Lower leg skin (tissue), 4 donors: ENCODE data around the gene CTDSP1. TPM values are rescaled to one million over a fixed set of nuclear protein-coding genes. Genes with fewer than 3 reads are reported as not detected.

Experiments used
- DNase-seq, 2 donors: peaks; one replicate each; pipeline ENCODE4 v3.0.0-alpha.2; 2019; ENCODE audit warnings: low spot score in 2 of 2
- H3K4me3 ChIP-seq: fragments of 200-600 bp; sonication (generic); 2 replicates; pipeline ENCODE4 v1.5.1; 2017; ENCODE audit warnings: mild to moderate bottlenecking, low read depth; ENCODE audit not compliant: poor library complexity, severe bottlenecking
- POLR2A ChIP-seq, 2 donors: fragments of 450-650 bp; IDR thresholded peaks; one replicate each; pipeline ENCODE4 v1.6.1; 2016 to 2017; ENCODE audit warnings: antibody characterized with exemption in 2 of 2, mild to moderate bottlenecking in 1 of 2, moderate library complexity in 1 of 2
- WGBS, 2 donors: methylation state at CpG; one replicate each; pipeline ENCODE4 v1.1.5; 2018; 5-methylcytosine and 5-hydroxymethylcytosine counted together
- intact Hi-C: fragments of 100-400 bp; cut with DNase I; formaldehyde crosslinking; loops from one replicate; pipeline ENCODE4 v1.15.0; 2023; ENCODE audit warnings: low total_unique reads
- total RNA-seq, 4 donors: library from RNA; depleted of rRNA; stranded (reverse); fragments of >200 nt; gene quantifications; one replicate each; pipeline ENCODE4 v1.1.0, GENCODE V29; 2016
- TF ChIP-seq, protein P1 (sequence below), 3 donors: fragments of 450-650 bp; IDR thresholded peaks; one replicate each; pipeline ENCODE4 v1.5.1; 2016; ENCODE audit warnings: antibody characterized with exemption in 3 of 3, mild to moderate bottlenecking in 3 of 3, moderate library complexity in 2 of 3

CTDSP1 gene
- total RNA-seq, 4 donors from 2014 or later: 64.8 to 108 (median 99.9) TPM

DNA sequence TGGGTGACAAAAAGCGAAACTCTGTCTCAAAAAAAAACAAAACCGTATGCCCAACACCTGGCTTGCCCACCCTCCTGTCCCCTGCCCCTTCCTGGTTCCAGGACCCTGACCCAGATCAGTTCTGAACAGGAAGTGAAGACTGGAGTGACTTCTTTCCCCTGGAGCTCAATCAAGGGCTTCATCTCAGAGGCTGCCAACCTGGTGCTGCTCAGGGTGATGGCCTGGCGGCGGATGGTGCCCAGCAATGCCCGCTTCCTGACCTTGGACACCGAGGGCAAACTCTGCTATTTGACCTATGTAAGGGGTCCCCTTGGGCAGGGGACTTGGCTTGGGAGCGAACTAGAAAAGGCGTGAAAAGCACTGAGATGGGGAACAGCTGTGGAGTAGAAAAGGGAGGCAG lies 37.1 kb upstream of the CTDSP1 start:
- intact Hi-C loops: no loop called here
- 90 to 91% methylated on average over 8 of the region's 8 CpGs for WGBS, 2 donors
- TF ChIP-seq POLR2A (IDR thresholded peaks at IDR 0.05): no peak
- TF ChIP-seq, protein P1, sequence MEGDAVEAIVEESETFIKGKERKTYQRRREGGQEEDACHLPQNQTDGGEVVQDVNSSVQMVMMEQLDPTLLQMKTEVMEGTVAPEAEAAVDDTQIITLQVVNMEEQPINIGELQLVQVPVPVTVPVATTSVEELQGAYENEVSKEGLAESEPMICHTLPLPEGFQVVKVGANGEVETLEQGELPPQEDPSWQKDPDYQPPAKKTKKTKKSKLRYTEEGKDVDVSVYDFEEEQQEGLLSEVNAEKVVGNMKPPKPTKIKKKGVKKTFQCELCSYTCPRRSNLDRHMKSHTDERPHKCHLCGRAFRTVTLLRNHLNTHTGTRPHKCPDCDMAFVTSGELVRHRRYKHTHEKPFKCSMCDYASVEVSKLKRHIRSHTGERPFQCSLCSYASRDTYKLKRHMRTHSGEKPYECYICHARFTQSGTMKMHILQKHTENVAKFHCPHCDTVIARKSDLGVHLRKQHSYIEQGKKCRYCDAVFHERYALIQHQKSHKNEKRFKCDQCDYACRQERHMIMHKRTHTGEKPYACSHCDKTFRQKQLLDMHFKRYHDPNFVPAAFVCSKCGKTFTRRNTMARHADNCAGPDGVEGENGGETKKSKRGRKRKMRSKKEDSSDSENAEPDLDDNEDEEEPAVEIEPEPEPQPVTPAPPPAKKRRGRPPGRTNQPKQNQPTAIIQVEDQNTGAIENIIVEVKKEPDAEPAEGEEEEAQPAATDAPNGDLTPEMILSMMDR (IDR thresholded peaks at IDR 0.05): no peak
- no peak overlapping the region for H3K4me3 ChIP-seq
- no peak for DNase-seq

- intact Hi-C loops: no loop called here
- TF ChIP-seq, protein P1 (IDR thresholded peaks at IDR 0.05): no peak
- TF ChIP-seq POLR2A (IDR thresholded peaks at IDR 0.05): no peak
- 87% methylated on average over 3 of the region's 3 CpGs for WGBS, 2 donors
- no peak for DNase-seq
- H3K4me3 ChIP-seq: no peak overlapping the region
These were observed 35.9 kb upstream of the CTDSP1 start for GRCh38 chr2:218363736-218364135.

GRCh38 chr2:218364196-218364595 lies 35.5 kb upstream of the CTDSP1 start:
- TF ChIP-seq, protein P1 (IDR thresholded peaks at IDR 0.05): no peak
- no peak for TF ChIP-seq POLR2A (IDR thresholded peaks at IDR 0.05)
- DNase-seq: no peak
- intact Hi-C loops: no loop called here
- no peak overlapping the region for H3K4me3 ChIP-seq
- WGBS, 2 donors: 81 to 88% methylated on average over 6 of the region's 6 CpGs

- WGBS, 2 donors: 84 to 92% methylated on average over 9 of the region's 9 CpGs
- TF ChIP-seq, protein P1 (IDR thresholded peaks at IDR 0.05): no peak
- TF ChIP-seq POLR2A (IDR thresholded peaks at IDR 0.05): no peak
- peak overlapping the region; percentile 28 for H3K4me3 ChIP-seq
- DNase-seq: no peak
- intact Hi-C loops: no loop called here
These were observed 32.9 kb upstream of the CTDSP1 start for GRCh38 chr2:218366621-218367414.

DNA sequence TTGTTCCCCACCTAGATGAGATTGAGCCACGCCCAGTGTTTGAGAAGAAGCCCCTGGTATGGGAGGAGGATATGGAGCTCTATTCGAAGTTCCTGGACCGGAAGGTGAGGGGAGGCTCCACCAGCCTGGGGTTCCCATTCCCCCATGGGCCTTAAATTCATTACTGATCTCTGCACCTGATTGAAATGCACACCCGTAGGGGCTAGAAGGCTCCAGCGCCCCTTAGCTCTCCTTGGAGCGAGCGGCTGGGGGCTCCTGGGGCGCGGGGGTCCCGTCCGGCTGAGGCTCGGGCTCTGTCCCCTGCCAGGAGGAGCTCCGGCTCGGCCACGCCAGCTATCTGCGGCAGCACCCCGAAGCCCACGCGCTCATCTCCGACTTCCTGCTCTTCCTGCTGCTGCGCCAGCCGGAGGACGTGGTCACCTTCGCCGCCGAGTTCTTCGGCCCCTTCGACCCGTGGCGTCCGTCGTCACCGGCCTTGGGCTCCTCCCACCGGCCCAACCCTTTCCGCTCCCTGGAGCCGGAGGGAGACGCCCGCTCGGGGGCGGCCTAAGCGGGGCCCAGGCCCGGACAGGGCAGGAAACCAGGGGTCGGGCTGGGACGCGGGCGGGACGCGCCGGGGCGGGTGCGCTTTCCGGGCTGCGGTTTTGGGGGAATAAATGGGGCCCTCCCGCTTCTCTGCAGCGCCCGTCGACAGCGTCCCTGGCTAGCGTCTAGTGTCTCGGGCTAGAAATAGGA lies 32.1 kb upstream of the CTDSP1 start:
- WGBS, 2 donors: 5 to 7% methylated on average over 29 to 49 of the region's 60 CpGs
- peak overlapping the region; percentile 28 for H3K4me3 ChIP-seq
- intact Hi-C loops: no loop called here
- TF ChIP-seq, protein P1 (IDR thresholded peaks at IDR 0.05): no peak
- peak in 1 of 2 donors; percentile 51 for TF ChIP-seq POLR2A (IDR thresholded peaks at IDR 0.05)
- DNase-seq: peak; percentile 82 to 98
